HCT116 (cell line): ENCODE data around the gene GPR155. TPM values are rescaled to one million over a fixed set of nuclear protein-coding genes. Genes with fewer than 3 reads are reported as not detected.

ENCODE experiments used
- ATAC-seq: fragments of 200-7000 bp; cut with Tn5 transposase; 2 replicates; pipeline ENCODE4 v1.9.1; 2020; ENCODE audit warnings: mild to moderate bottlenecking, moderate library complexity
- BruUV-seq: library from RNA; stranded (reverse); fragments of 400-500 nt; replicated peaks from 2 replicates; lab custom pipeline; 2021; lab: Mats Ljungman, UMichigan
- CTCF ChIA-PET: fragments of 300-600 bp; sonication (Branson Sonifier 250); formaldehyde crosslinking; loops from one replicate; lab custom pipeline; 2021; ENCODE audit warnings: antibody characterized with exemption; lab: Charles Lee
- POLR2A ChIA-PET: fragments of 300-600, 350-600 bp; sonication (Branson Sonifier 250); formaldehyde crosslinking; loops from one replicate; lab custom pipeline; 2021; ENCODE audit warnings: antibody characterized with exemption; lab: Charles Lee
- RAD21 ChIA-PET, 2 experiments: fragments of 300-600 bp; sonication (Branson Sonifier 250); formaldehyde crosslinking; loops; one replicate each; lab custom pipeline; 2023; ENCODE audit warnings: low total read pairs in 2 of 2; ENCODE audit not compliant: uncharacterized antibody in 2 of 2, unreplicated experiment in 2 of 2, low non-redundant PET in 1 of 2; lab: Charles Lee
- DNase-seq: peaks from one replicate; pipeline ENCODE4 v3.0.0-alpha.2; 2010; ENCODE audit warnings: low read depth, low spot score
- H2AFZ ChIP-seq: fragments of 200-600 bp; shearing (Covaris generic), sonication (generic); 2 replicates; pipeline ENCODE4 v1.6.1; 2017; ENCODE audit warnings: low read depth, mixed run types, mixed read lengths, antibody characterized with exemption, low read length; ENCODE audit not compliant: poor library complexity, severe bottlenecking
- H3K27ac ChIP-seq: 2 replicates; pipeline ENCODE4 v1.5.1; 2012; ENCODE audit warnings: low read depth, low read length
- H3K27me3 ChIP-seq: fragments of 200-600 bp; sonication (generic); 2 replicates; pipeline ENCODE4 v1.6.1; 2016; ENCODE audit warnings: mixed run types, low read length, mixed read lengths; ENCODE audit not compliant: insufficient read depth
- H3K36me3 ChIP-seq, 2 experiments: fragments of 200-500 bp in 1 of 2; fragments of 200-600 bp in 1 of 2; sonication (Bioruptor generic) in 1 of 2; sonication (generic) in 1 of 2; 2 replicates each; pipeline versions ENCODE4 v1.5.1 to v1.6.1; 2014 to 2016; ENCODE audit warnings: low read length in 2 of 2, inconsistent platforms in 1 of 2, mixed read lengths in 1 of 2, mixed run types in 1 of 2; ENCODE audit not compliant: insufficient read depth in 2 of 2, control insufficient read depth in 1 of 2
- H3K4me1 ChIP-seq, 2 experiments: fragments of 200-600 bp in 1 of 2; sonication (generic) in 1 of 2; 2 replicates each; pipeline versions ENCODE4 v1.5.1 to v1.6.1; 2012 to 2017; ENCODE audit warnings: low read length in 2 of 2, inconsistent platforms in 1 of 2, mild to moderate bottlenecking in 1 of 2, mixed read lengths in 1 of 2, mixed run types in 1 of 2, moderate library complexity in 1 of 2; ENCODE audit not compliant: insufficient read depth in 2 of 2, control insufficient read depth in 1 of 2
- H3K4me2 ChIP-seq: fragments of 200-600 bp; sonication (generic); 2 replicates; pipeline ENCODE4 v1.6.1; 2017; ENCODE audit warnings: mixed run types, low read length, mixed read lengths
- H3K4me3 ChIP-seq, 2 experiments: fragments of 200-600 bp in 1 of 2; sonication (generic) in 1 of 2; replicated peaks in 1 of 2; 2 replicates each; pipeline ENCODE4 v1.5.1; 2011 to 2016; ENCODE audit warnings: low read length in 2 of 2, control low read depth in 1 of 2, low read depth in 1 of 2, mild to moderate bottlenecking in 1 of 2, mixed read lengths in 1 of 2, mixed run types in 1 of 2
- H3K79me2 ChIP-seq: fragments of 200-600 bp; sonication (generic); 2 replicates; pipeline ENCODE4 v1.6.1; 2017; ENCODE audit warnings: mild to moderate bottlenecking, mixed run types, low read length, moderate library complexity, mixed read lengths; ENCODE audit not compliant: insufficient read depth
- H3K9ac ChIP-seq: fragments of 200-600 bp; sonication (generic); 2 replicates; pipeline ENCODE4 v1.6.1; 2016; ENCODE audit warnings: low read length, mixed read lengths
- H3K9me2 ChIP-seq: fragments of 200-600 bp; sonication (generic), shearing (Covaris generic); 2 replicates; pipeline ENCODE4 v1.6.1; 2017; ENCODE audit warnings: mixed run types, mild to moderate bottlenecking, moderate library complexity; ENCODE audit not compliant: insufficient read depth
- H3K9me3 ChIP-seq, 2 experiments: fragments of 200-500 bp in 1 of 2; fragments of 200-600 bp in 1 of 2; sonication (Bioruptor generic) in 1 of 2; sonication (generic) in 1 of 2; 2 replicates each; pipeline ENCODE4 v1.6.1; 2014 to 2017; ENCODE audit warnings: low read length in 2 of 2, mixed read lengths in 2 of 2, inconsistent platforms in 1 of 2, low read depth in 1 of 2, mild to moderate bottlenecking in 1 of 2, mixed run types in 1 of 2, moderate library complexity in 1 of 2; ENCODE audit not compliant: control insufficient read depth in 1 of 2, insufficient read depth in 1 of 2
- H4K20me1 ChIP-seq: fragments of 200-600 bp; sonication (generic), shearing (Covaris generic); 2 replicates; pipeline ENCODE4 v1.6.1; 2017; ENCODE audit warnings: mixed run types, mild to moderate bottlenecking, moderate library complexity; ENCODE audit not compliant: insufficient read depth
- CBX3 ChIP-seq: IDR thresholded peaks from 2 replicates; pipeline ENCODE4 v1.6.1; 2012; ENCODE audit warnings: low read depth
- CEBPB ChIP-seq: IDR thresholded peaks from 2 replicates; pipeline ENCODE4 v1.6.1; 2012; ENCODE audit warnings: low read depth
- EZH2 ChIP-seq: fragments of 200-600 bp; sonication (generic); IDR thresholded peaks from 2 replicates; pipeline ENCODE4 v1.6.1; 2017; ENCODE audit warnings: antibody characterized with exemption, mixed run types
- FOSL1 ChIP-seq: IDR thresholded peaks from 2 replicates; pipeline ENCODE4 v1.6.1; 2012; ENCODE audit warnings: low read depth
- POLR2AphosphoS5 ChIP-seq: IDR thresholded peaks from 2 replicates; pipeline ENCODE4 v1.6.1; 2011; ENCODE audit warnings: mild to moderate bottlenecking, low read depth, low read length, moderate library complexity
- RAD21 ChIP-seq: IDR thresholded peaks from 2 replicates; pipeline ENCODE4 v1.6.1; 2012; ENCODE audit warnings: low read depth, mild to moderate bottlenecking
- SIN3A ChIP-seq: IDR thresholded peaks from 2 replicates; pipeline ENCODE4 v1.6.1; 2012; ENCODE audit warnings: low read depth
- SRF ChIP-seq: IDR thresholded peaks from 2 replicates; pipeline ENCODE4 v1.6.1; 2012; ENCODE audit warnings: low read depth
- TCF7L2 ChIP-seq: IDR thresholded peaks from 2 replicates; pipeline ENCODE4 v1.7.0; 2011; ENCODE audit warnings: borderline replicate concordance, inconsistent platforms; ENCODE audit not compliant: insufficient read depth, insufficient read length; ENCODE audit errors: extremely low read depth
- YY1 ChIP-seq: IDR thresholded peaks from 2 replicates; pipeline ENCODE4 v1.6.1; 2011; ENCODE audit warnings: low read length, low read depth, moderate library complexity, mild to moderate bottlenecking; ENCODE audit not compliant: insufficient replicate concordance; ENCODE audit errors: extremely low read depth
- ZFX ChIP-seq: fragments of 450-650 bp; IDR thresholded peaks from 2 replicates; pipeline ENCODE4 v1.6.1; 2017
- ZNF274 ChIP-seq: fragments of 200-500 bp; sonication (Bioruptor generic); IDR thresholded peaks from 2 replicates; pipeline ENCODE4 v1.6.1; 2014; ENCODE audit warnings: mild to moderate bottlenecking, low read depth, low read length, inconsistent platforms
- intact Hi-C: fragments of 100-400 bp; cut with micrococcal nuclease; formaldehyde crosslinking; loops from 2 replicates; pipeline ENCODE4 v1.10.0; 2022
- total RNA-seq: library from RNA; stranded (reverse); gene quantifications from one replicate; pipeline ENCODE4 v1.2.1, GENCODE V29; 2021; ENCODE audit not compliant: unreplicated experiment
- TF ChIP-seq, protein P1 (sequence below): IDR thresholded peaks from 2 replicates; pipeline ENCODE4 v1.6.1; 2012
- TF ChIP-seq, protein P2 (sequence below): IDR thresholded peaks from 2 replicates; pipeline ENCODE4 v1.6.1; 2011; ENCODE audit warnings: mild to moderate bottlenecking, low read length, moderate library complexity; ENCODE audit not compliant: insufficient replicate concordance; ENCODE audit errors: extremely low read depth
- TF ChIP-seq, protein P3 (sequence below): IDR thresholded peaks from 2 replicates; pipeline ENCODE4 v1.6.1; 2012
- TF ChIP-seq, protein P4 (sequence below): IDR thresholded peaks from 2 replicates; pipeline ENCODE4 v1.6.1; 2012; ENCODE audit warnings: low read depth
- TF ChIP-seq, protein P5 (sequence below), 3 experiments: fragments of 200-600 bp in 1 of 3; sonication (generic) in 1 of 3; IDR thresholded peaks in 2 of 3; conservative IDR thresholded peaks in 1 of 3; 2 replicates each; pipeline ENCODE4 v1.5.1; 2012 to 2017; ENCODE audit warnings: low read depth in 2 of 3, low read length in 2 of 3, antibody characterized with exemption in 1 of 3, borderline replicate concordance in 1 of 3, control low read depth in 1 of 3, mild to moderate bottlenecking in 1 of 3, mixed read lengths in 1 of 3, mixed run types in 1 of 3, moderate library complexity in 1 of 3; ENCODE audit not compliant: insufficient read depth in 1 of 3

The GPR155 gene
- total RNA-seq, 1 experiment from 2014 or later = 3.8 TPM

DNA sequence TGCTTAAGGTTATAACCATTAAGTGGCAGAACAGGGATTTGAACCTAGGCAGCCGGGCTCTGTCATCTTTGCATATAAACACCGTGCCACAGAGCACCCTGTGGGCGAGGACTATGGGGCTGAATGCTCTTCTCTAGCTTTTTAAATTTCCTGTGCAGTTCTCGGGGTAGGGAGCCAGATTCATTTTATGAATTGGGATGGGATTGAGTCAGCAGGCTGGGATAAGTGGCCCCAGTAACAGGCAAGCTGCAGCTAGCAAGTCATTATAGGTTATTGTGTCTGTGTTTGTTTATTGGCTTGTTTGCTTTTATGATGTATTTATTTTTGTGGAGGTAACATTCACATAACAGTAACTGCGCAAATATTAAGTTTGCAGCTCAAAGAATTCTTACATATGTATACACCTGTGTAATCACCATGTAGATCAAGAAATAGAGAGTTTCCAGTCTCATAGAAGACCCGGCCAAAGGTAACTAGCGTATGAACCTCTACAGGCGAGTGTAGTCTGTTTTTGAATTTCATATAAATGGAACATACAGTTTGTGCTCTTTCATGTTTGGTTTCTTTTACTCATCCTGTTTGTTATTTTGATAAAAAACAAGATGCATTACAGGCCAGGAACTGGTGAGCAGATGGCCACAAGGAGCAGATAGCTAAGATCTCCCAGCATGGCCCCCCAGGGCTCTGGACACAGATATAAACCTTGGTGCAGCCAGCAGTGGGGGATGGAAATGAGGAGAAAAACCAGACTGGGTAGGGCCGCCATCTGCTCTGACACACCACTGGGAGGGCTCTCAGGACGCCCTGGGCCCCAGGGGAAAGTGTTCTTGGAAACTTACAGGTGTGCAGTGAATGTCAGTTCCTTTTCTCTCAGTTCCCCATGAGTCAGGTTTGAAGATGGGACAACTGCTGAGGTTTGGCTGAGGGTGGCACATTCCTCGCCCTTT, 49.2 kb upstream of the GPR155 start:
- Histone ChIP-seq H3K9me3 (no peaks in the 10 kb centered on the region), H3K4me1 (peaks cover 0 to 3% of the 10 kb centered on the region in 2 experiments; a peak in 1 of 4 replicates), H3K36me3 (no peaks in the 10 kb centered on the region), H3K4me2 (no peak overlapping the region), H3K9ac (no peak overlapping the region), H3K79me2 (no peaks in the 10 kb centered on the region), H2AFZ (no peak overlapping the region), H3K9me2 (no peaks in the 10 kb centered on the region), H3K27ac (no peak overlapping the region), H3K4me3 (no peak overlapping the region), H4K20me1 (no peaks in the 10 kb centered on the region), H3K27me3 (no peaks in the 10 kb centered on the region)
- no peak for DNase-seq
- no peak for ATAC-seq
- ChIA-PET POLR2A (no interaction called here), RAD21 (no interaction called here), CTCF (no interaction called here)
- BruUV-seq = no TSS peak
- TF ChIP-seq, protein P1, sequence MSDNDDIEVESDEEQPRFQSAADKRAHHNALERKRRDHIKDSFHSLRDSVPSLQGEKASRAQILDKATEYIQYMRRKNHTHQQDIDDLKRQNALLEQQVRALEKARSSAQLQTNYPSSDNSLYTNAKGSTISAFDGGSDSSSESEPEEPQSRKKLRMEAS = no peak
- TF ChIP-seq, protein P2, sequence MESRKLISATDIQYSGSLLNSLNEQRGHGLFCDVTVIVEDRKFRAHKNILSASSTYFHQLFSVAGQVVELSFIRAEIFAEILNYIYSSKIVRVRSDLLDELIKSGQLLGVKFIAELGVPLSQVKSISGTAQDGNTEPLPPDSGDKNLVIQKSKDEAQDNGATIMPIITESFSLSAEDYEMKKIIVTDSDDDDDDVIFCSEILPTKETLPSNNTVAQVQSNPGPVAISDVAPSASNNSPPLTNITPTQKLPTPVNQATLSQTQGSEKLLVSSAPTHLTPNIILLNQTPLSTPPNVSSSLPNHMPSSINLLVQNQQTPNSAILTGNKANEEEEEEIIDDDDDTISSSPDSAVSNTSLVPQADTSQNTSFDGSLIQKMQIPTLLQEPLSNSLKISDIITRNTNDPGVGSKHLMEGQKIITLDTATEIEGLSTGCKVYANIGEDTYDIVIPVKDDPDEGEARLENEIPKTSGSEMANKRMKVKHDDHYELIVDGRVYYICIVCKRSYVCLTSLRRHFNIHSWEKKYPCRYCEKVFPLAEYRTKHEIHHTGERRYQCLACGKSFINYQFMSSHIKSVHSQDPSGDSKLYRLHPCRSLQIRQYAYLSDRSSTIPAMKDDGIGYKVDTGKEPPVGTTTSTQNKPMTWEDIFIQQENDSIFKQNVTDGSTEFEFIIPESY = no peak
- TF ChIP-seq, protein P3, sequence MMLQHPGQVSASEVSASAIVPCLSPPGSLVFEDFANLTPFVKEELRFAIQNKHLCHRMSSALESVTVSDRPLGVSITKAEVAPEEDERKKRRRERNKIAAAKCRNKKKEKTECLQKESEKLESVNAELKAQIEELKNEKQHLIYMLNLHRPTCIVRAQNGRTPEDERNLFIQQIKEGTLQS = no peak
- no peak for TF ChIP-seq CEBPB
- TF ChIP-seq ZNF274 = no peak
- TF ChIP-seq, protein P4, sequence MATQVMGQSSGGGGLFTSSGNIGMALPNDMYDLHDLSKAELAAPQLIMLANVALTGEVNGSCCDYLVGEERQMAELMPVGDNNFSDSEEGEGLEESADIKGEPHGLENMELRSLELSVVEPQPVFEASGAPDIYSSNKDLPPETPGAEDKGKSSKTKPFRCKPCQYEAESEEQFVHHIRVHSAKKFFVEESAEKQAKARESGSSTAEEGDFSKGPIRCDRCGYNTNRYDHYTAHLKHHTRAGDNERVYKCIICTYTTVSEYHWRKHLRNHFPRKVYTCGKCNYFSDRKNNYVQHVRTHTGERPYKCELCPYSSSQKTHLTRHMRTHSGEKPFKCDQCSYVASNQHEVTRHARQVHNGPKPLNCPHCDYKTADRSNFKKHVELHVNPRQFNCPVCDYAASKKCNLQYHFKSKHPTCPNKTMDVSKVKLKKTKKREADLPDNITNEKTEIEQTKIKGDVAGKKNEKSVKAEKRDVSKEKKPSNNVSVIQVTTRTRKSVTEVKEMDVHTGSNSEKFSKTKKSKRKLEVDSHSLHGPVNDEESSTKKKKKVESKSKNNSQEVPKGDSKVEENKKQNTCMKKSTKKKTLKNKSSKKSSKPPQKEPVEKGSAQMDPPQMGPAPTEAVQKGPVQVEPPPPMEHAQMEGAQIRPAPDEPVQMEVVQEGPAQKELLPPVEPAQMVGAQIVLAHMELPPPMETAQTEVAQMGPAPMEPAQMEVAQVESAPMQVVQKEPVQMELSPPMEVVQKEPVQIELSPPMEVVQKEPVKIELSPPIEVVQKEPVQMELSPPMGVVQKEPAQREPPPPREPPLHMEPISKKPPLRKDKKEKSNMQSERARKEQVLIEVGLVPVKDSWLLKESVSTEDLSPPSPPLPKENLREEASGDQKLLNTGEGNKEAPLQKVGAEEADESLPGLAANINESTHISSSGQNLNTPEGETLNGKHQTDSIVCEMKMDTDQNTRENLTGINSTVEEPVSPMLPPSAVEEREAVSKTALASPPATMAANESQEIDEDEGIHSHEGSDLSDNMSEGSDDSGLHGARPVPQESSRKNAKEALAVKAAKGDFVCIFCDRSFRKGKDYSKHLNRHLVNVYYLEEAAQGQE = no peak
- TF ChIP-seq POLR2AphosphoS5 = no peak
- TF ChIP-seq SIN3A = no peak
- TF ChIP-seq CBX3 = no peak
- TF ChIP-seq, protein P5, sequence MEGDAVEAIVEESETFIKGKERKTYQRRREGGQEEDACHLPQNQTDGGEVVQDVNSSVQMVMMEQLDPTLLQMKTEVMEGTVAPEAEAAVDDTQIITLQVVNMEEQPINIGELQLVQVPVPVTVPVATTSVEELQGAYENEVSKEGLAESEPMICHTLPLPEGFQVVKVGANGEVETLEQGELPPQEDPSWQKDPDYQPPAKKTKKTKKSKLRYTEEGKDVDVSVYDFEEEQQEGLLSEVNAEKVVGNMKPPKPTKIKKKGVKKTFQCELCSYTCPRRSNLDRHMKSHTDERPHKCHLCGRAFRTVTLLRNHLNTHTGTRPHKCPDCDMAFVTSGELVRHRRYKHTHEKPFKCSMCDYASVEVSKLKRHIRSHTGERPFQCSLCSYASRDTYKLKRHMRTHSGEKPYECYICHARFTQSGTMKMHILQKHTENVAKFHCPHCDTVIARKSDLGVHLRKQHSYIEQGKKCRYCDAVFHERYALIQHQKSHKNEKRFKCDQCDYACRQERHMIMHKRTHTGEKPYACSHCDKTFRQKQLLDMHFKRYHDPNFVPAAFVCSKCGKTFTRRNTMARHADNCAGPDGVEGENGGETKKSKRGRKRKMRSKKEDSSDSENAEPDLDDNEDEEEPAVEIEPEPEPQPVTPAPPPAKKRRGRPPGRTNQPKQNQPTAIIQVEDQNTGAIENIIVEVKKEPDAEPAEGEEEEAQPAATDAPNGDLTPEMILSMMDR (IDR thresholded peaks at IDR 0.05 in 2 of 3, conservative IDR thresholded peaks at IDR 0.05 in 1 of 3; ENCODE audit: borderline replicate concordance in 1 of 3, insufficient read depth in 1 of 3, low read depth in 2 of 3, low read length in 2 of 3) = no peak
- TF ChIP-seq ZFX = no peak
- TF ChIP-seq SRF = no peak
- TF ChIP-seq FOSL1 = no peak
- TF ChIP-seq EZH2 = no peak
- TF ChIP-seq RAD21 = no peak
- TF ChIP-seq TCF7L2 = no peak
- TF ChIP-seq YY1 = no peak
- intact Hi-C loops = no loop called here
